ENCODE measurements around the gene OGA. TPM values are rescaled to one million over a fixed set of nuclear protein-coding genes. Genes with fewer than 3 reads are reported as not detected.

OGA gene
- total and polyA plus RNA-seq, 2 of the 8 experiments (the other 6 are each of a cell fraction or from before 2014, with no cell fraction given): 31.2 to 107 TPM

DNA sequence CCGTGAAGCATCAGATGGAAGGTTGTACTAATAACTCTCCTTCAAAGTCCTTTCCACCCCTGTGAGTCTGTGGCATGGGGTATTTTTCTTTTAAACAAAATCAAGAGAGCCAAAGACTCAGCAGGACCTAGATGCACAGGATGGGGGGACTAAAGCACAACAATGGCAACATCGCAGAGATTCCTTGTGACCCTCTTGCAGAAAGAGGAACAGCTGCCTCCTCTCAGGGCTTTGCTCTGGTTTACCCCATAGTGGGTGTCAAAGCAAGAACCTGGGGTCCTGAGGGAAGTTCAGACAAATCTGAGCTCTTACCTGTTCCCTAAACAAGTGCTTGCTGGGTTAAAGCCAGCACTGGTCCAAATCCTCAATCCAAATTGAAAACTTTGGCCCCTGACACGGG lies 81.6 kb downstream of the OGA start:
- no peak for DNase-seq (ENCODE audit: low read depth in 1 of 2, low spot score in 2 of 2)
- POLR2A ChIA-PET (ENCODE audit: partially characterized antibody): no interaction called here
- TF ChIP-seq SP4 (IDR thresholded peaks at IDR 0.05; ENCODE audit: low read length) (no peak), SIN3A (conservative IDR thresholded peaks at IDR 0.05 in 1 of 2, IDR thresholded peaks at IDR 0.05 in 1 of 2; ENCODE audit: low read depth in 1 of 2, low read length in 2 of 2) (no peak), CHD2 (IDR thresholded peaks at IDR 0.05; ENCODE audit: low read length) (no peak), GABPA (IDR thresholded peaks at IDR 0.05; ENCODE audit: borderline replicate concordance, insufficient read depth, low read length) (no peak), BRCA1 (IDR thresholded peaks at IDR 0.05; ENCODE audit: low read depth, low read length) (no peak), POLR2AphosphoS5 (IDR thresholded peaks at IDR 0.05; ENCODE audit: low read depth, low read length) (no peak), SIX5 (IDR thresholded peaks at IDR 0.05; ENCODE audit: low read depth, low read length) (no peak), POU5F1 (IDR thresholded peaks at IDR 0.05; ENCODE audit: low read depth, low read length) (no peak), JUN (IDR thresholded peaks at IDR 0.05; ENCODE audit: low read depth, low read length) (no peak), SUZ12 (IDR thresholded peaks at IDR 0.05; ENCODE audit: low read length) (no peak), GTF2F1 (IDR thresholded peaks at IDR 0.05; ENCODE audit: borderline replicate concordance, low read depth, low read length) (no peak), TAF1 (IDR thresholded peaks at IDR 0.05; ENCODE audit: low read depth, low read length) (no peak), ATF2 (IDR thresholded peaks at IDR 0.05; ENCODE audit: low read length) (no peak), CBX5 (IDR thresholded peaks at IDR 0.05; ENCODE audit: low read depth, low read length) (no peak)

More for the DNA sequence above, 81.6 kb downstream of the OGA start:
- Histone ChIP-seq H4K20me1 (replicated peaks in 1 of 2; ENCODE audit: control insufficient read depth in 1 of 2, insufficient read depth in 2 of 2, low read length in 2 of 2) (no peaks in the 10 kb centered on the region), H3K27ac (ENCODE audit: low read depth, low read length) (no peak overlapping the region), H4K8ac (ENCODE audit: extremely low read depth, insufficient read depth, low read length) (no peak overlapping the region), H3K4me2 (ENCODE audit: insufficient read depth in 1 of 2, low read depth in 2 of 2, low read length in 2 of 2) (no peak overlapping the region), H3K9ac (replicated peaks in 1 of 4; ENCODE audit: extremely low read depth in 1 of 4, low read depth in 3 of 4, low read length in 3 of 4) (no peak overlapping the region), H2AFZ (ENCODE audit: low read length) (peak overlapping the region; percentile 94; the same call in 1 of the 2 replicates), H3K4ac (replicated peaks; ENCODE audit: insufficient read length, low read depth, low read length) (no peak overlapping the region), H2BK20ac (ENCODE audit: low read length) (no peak overlapping the region), H2BK12ac (ENCODE audit: low read depth, low read length) (no peak overlapping the region), H2BK5ac (ENCODE audit: low read depth, low read length) (no peak overlapping the region), H3K56ac (replicated peaks; ENCODE audit: insufficient read length, low read depth, low read length) (no peak overlapping the region), H3K23me2 (ENCODE audit: low read depth, low read length) (no peaks in the 10 kb centered on the region; the same call in 1 of the 2 replicates), H3K36me3 (ENCODE audit: control insufficient read depth in 2 of 4, insufficient read depth in 4 of 4, low read length in 3 of 4) (no peaks in the 10 kb centered on the region), H3K14ac (ENCODE audit: insufficient read length) (no peak overlapping the region), H4K5ac (ENCODE audit: insufficient read length, low read depth, low read length) (no peak overlapping the region), H3K4me3 (ENCODE audit: extremely low read depth in 1 of 4, insufficient read depth in 2 of 4, low read depth in 3 of 4, low read length in 4 of 4) (no peak overlapping the region), H2BK15ac (ENCODE audit: low read length) (no peak overlapping the region), H3K23ac (ENCODE audit: insufficient read length) (no peak overlapping the region), H3K18ac (ENCODE audit: extremely low read depth, low read length) (no peak overlapping the region), H3K4me1 (replicated peaks in 1 of 4; ENCODE audit: control insufficient read depth in 3 of 4, insufficient read depth in 4 of 4, low read length in 3 of 4) (no peaks in the 10 kb centered on the region), H2AK5ac (ENCODE audit: low read depth, low read length) (no peak overlapping the region), H2BK120ac (replicated peaks; ENCODE audit: low read depth, low read length) (no peak overlapping the region), H3K9me3 (ENCODE audit: insufficient read depth in 2 of 2, low read depth in 1 of 2, low read length in 1 of 2) (no peaks in the 10 kb centered on the region; a peak in 1 of 4 replicates), H3K79me2 (ENCODE audit: control insufficient read depth in 1 of 2, insufficient read depth in 2 of 2, low read length in 2 of 2) (no peaks in the 10 kb centered on the region), H4K91ac (replicated peaks; ENCODE audit: insufficient read length, low read length) (no peak overlapping the region), H3K27me3 (replicated peaks in 1 of 4; ENCODE audit: control insufficient read depth in 3 of 4, extremely low read depth in 1 of 4, insufficient read depth in 3 of 4, low read length in 3 of 4) (no peaks in the 10 kb centered on the region), H3K79me1 (ENCODE audit: low read depth, low read length) (no peaks in the 10 kb centered on the region)
- 87% methylated on average over 3 of the region's 3 CpGs; no CpG with 5 or more reads in 1 of the 2 experiments for WGBS, 2 experiments (ENCODE audit: extremely low coverage in 1 of 2, insufficient coverage in 1 of 2, insufficient read length in 1 of 2, insufficient replicate concordance in 2 of 2, low coverage in 1 of 2, low lambda C conversion rate in 2 of 2, missing lambda C conversion rate in 1 of 2)
- peak; percentile 62 for FAIRE-seq
- CTCF ChIA-PET (ENCODE audit: partially characterized antibody): interaction anchor here (0.8 to 2.7 kb wide), 5 partner anchors 12 to 134 kb away, joined by 3 to 7 read pairs (median 6); no protein-coding TSS in a partner anchor

Measured in H1 (cell line).